Ascending aorta (tissue), 2 donors: ENCODE data around the gene S100PBP. TPM values are rescaled to one million over a fixed set of nuclear protein-coding genes. Genes with fewer than 3 reads are reported as not detected.

Experiments
- DNase-seq, 2 donors: peaks; one replicate each; pipeline ENCODE4 v3.0.0-alpha.2; 2019; ENCODE audit warnings: low spot score in 2 of 2
- H3K27ac ChIP-seq, 2 donors: fragments of 200-600 bp; sonication (generic); one replicate each; pipeline ENCODE4 v1.5.1; 2016 to 2017; ENCODE audit warnings: mild to moderate bottlenecking in 1 of 2
- H3K27me3 ChIP-seq: fragments of 200-600 bp; sonication (generic); one replicate; pipeline ENCODE4 v1.5.1; 2017
- H3K36me3 ChIP-seq, 2 donors: fragments of 200-600 bp; sonication (generic); one replicate each; pipeline ENCODE4 v1.5.1; 2016
- H3K4me1 ChIP-seq, 2 donors: fragments of 200-600 bp; sonication (generic); one replicate each; pipeline ENCODE4 v1.5.1; 2016 to 2017; ENCODE audit warnings: mild to moderate bottlenecking in 1 of 2
- H3K4me3 ChIP-seq, 2 donors: fragments of 200-600 bp; sonication (generic); one replicate each; pipeline ENCODE4 v1.5.1; 2016 to 2017; ENCODE audit warnings: mild to moderate bottlenecking in 1 of 2
- H3K9me3 ChIP-seq, 2 donors: fragments of 200-600 bp; sonication (generic); one replicate each; pipeline ENCODE4 v1.5.1; 2016
- CTCF ChIP-seq, 3 experiments: fragments of 200-600 bp in 2 of 3; fragments of 450-650 bp in 1 of 3; sonication (generic) in 2 of 3; IDR thresholded peaks; one replicate each; pipeline ENCODE4 v1.5.1; 2016 to 2019; ENCODE audit warnings: antibody characterized with exemption in 3 of 3, mild to moderate bottlenecking in 1 of 3, moderate library complexity in 1 of 3
- intact Hi-C: fragments of 100-400 bp; cut with DNase I; formaldehyde crosslinking; loops from one replicate; pipeline ENCODE4 v1.15.1; 2023
- total RNA-seq: library from RNA; depleted of rRNA; stranded (reverse); fragments of >200 nt; gene quantifications from one replicate; pipeline ENCODE4 v1.1.0, GENCODE V29; 2016

The S100PBP gene
- total RNA-seq, 1 donor from 2014 or later, result 1.6 TPM

DNA sequence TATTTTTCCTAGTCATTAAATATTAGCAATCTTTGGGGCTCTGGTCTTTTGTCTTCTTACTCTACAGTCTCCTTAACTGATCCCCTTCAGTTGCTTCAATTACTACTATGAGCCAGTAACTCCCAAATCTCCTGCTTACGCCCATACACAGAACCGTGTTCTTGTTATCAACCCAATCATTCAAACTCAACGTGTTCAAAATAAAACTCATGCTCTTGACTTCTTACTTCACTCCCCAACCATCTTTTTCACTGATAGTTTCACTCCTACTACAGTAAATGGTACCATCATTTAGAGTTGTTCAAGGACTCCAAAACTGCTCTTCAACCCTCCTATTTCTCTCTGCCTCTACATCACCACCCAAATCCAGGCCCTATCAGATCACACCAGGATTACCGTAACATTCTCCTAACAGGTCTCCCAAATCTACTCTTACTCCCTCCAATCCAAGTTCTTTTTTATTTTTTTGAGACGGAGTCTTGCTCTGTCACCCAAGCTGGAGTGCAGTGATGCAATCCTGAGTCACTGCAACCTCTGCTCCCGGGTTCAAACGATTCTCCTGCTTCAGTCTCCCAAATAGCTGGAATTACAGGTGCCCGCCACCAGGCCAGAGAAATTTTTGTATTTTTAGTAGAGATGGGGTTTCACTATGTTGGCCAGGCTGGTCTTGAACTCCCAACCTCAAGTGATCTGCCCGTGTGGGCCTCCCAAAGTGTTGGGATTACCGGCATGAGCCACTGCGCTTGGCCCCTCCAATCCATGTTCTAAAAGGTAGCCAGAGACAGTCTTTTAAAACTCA is 3.3 kb upstream of the S100PBP start:
- Histone ChIP-seq H3K9me3 (no peaks in the 10 kb centered on the region), H3K4me3 (peak overlapping the region in 1 of 2 donors; percentile 84), H3K27me3 (no peaks in the 10 kb centered on the region), H3K27ac (peak overlapping the region in 1 of 2 donors; percentile 46), H3K36me3 (peaks cover 13 to 17% of the 10 kb centered on the region in 2 donors), H3K4me1 (peaks cover 13 to 36% of the 10 kb centered on the region in 2 donors)
- no peak for TF ChIP-seq CTCF (IDR thresholded peaks at IDR 0.05)
- intact Hi-C loops, result no loop called here
- DNase-seq, result peak in 1 of 2 donors; percentile 68

DNA sequence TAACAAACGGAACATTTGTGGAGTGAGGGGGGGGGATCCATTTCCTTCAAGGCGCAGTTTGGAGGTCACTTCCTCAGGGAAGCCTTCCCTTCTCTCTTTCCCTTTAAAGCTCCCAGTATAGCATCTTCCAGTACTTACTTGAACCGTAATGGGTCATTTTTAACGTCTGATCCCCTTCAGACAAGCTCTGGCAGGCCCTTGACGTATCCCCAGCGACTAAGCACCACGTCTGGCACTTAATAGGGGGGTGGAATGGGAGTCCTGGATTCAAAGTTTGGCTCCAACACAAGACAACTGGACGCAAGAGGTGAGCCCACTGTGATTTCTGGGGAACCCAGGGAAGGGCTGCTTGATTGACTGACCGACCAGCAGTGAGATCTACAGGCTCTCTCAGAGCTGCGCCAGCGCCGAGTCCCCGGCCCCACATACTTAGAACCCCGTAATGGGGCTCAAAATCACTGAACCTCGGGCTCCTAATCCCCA is 736 bp upstream of the S100PBP start:
- intact Hi-C loops, result loop anchor here (1.0 to 5.0 kb wide), 4 partner anchors 54 to 366 kb away; partner anchors contain the start of genes FNDC5, SYNC, TRIM62 and ZBTB8OS
- no peak for TF ChIP-seq CTCF (IDR thresholded peaks at IDR 0.05)
- DNase-seq, result peak in 1 of 2 donors; percentile 65
- Histone ChIP-seq H3K27ac (peak overlapping the region; percentile 91 to 92), H3K27me3 (no peaks in the 10 kb centered on the region), H3K36me3 (no peaks in the 10 kb centered on the region), H3K4me3 (peak overlapping the region; percentile 70 to 84), H3K9me3 (no peaks in the 10 kb centered on the region), H3K4me1 (peaks cover 13 to 39% of the 10 kb centered on the region in 2 donors)

- H3K36me3 ChIP-seq, result no peaks in the 10 kb centered on the region
- peak overlapping the region; percentile 70 to 84 for H3K4me3 ChIP-seq
- no peaks in the 10 kb centered on the region for H3K9me3 ChIP-seq
- intact Hi-C loops, result loop anchor here (1.0 to 5.0 kb wide), 4 partner anchors 53 to 364 kb away; partner anchors contain the start of genes FNDC5, SYNC, TRIM62 and ZBTB8OS
- peaks cover 11 to 34% of the 10 kb centered on the region in 2 donors for H3K4me1 ChIP-seq
- no peak for TF ChIP-seq CTCF (IDR thresholded peaks at IDR 0.05)
- DNase-seq, result peak; percentile 13 to 88
- no peaks in the 10 kb centered on the region for H3K27me3 ChIP-seq
- peak overlapping the region; percentile 91 to 92 for H3K27ac ChIP-seq
Observed at GRCh38 chr1:32817815-32818786, 648 bp downstream of the S100PBP start.

DNA sequence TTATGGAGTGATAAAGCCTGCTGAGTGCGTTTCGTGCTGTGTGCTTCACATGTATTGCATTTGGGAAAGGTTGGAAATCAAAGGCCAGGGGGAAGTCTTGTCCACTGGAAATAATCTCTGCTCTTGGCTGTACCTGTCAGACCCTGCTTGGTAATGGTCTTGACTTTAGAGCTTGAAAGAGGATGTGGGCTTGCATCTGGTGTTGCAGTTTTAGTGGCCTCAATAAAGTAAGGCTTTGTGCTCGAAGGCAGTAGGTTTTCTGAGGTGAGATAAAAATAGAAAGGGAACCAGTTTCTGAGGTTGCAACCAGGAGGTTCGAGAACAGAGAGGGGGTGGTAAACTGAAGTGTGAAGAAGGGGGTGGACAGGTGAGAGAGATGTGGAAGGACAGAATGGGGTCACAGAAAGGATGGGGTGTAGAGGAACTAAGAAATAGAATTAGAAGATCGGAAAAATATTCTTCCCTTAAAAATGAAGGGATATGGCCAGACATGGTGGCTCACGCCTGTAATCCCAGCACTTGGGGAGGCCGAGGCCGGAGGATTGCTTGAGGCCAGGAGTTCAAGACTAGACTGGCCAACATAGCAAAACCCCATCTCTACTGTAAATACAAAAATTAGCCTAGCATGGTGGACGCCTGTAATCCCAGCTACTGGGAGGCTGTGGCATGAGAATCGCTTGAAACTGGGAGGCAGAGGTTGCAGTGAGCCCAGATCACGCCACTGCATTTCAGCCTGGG is 1.5 kb downstream of the S100PBP start:
- no peaks in the 10 kb centered on the region for H3K9me3 ChIP-seq
- peak overlapping the region; percentile 70 to 84 for H3K4me3 ChIP-seq
- H3K36me3 ChIP-seq, result no peaks in the 10 kb centered on the region
- peaks cover 10 to 25% of the 10 kb centered on the region in 2 donors for H3K4me1 ChIP-seq
- no peak for TF ChIP-seq CTCF (IDR thresholded peaks at IDR 0.05)
- H3K27me3 ChIP-seq, result no peaks in the 10 kb centered on the region
- DNase-seq, result no peak
- intact Hi-C loops, result loop anchor here (5.0 kb wide), 2 partner anchors 117 to 363 kb away; partner anchors contain the start of genes SYNC and TRIM62
- H3K27ac ChIP-seq, result peak overlapping the region; percentile 91 to 92

DNA sequence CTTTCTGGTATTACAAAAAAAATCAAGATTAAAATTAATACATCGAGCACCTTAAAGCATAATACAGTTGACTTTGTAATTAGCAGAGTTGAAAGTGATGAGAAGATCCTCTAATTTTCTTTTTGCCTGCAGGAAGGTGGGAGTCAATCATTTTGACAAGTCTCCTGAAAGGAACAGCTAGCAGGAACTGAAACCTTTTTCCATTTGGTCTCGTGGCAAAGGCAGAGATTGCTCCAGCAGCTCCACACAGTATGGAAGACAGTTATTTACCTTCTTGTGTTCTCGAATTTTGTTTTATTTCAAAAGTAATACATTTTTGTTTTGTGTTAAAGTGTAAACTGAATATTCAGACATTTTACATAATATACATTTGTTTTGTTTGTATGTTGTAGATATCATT is 7.7 kb downstream of the S100PBP start:
- peaks cover 36 to 49% of the 10 kb centered on the region in 2 donors for H3K36me3 ChIP-seq
- H3K27ac ChIP-seq, result no peak overlapping the region
- TF ChIP-seq CTCF (IDR thresholded peaks at IDR 0.05), result no peak
- no peaks in the 10 kb centered on the region for H3K4me1 ChIP-seq
- no peaks in the 10 kb centered on the region for H3K9me3 ChIP-seq
- no peak for DNase-seq
- intact Hi-C loops, result no loop called here
- no peak overlapping the region for H3K4me3 ChIP-seq
- no peaks in the 10 kb centered on the region for H3K27me3 ChIP-seq
